ENCODE measurements around the gene ZNF784. TPM values are rescaled to one million over a fixed set of nuclear protein-coding genes. Genes with fewer than 3 reads are reported as not detected.

ZNF784 gene
- total and polyA plus RNA-seq, 10 of the 15 experiments (the other 5 are each of a cell fraction or from before 2014, with no cell fraction given), result 0.10 to 5.2 (median 1.8) TPM

DNA sequence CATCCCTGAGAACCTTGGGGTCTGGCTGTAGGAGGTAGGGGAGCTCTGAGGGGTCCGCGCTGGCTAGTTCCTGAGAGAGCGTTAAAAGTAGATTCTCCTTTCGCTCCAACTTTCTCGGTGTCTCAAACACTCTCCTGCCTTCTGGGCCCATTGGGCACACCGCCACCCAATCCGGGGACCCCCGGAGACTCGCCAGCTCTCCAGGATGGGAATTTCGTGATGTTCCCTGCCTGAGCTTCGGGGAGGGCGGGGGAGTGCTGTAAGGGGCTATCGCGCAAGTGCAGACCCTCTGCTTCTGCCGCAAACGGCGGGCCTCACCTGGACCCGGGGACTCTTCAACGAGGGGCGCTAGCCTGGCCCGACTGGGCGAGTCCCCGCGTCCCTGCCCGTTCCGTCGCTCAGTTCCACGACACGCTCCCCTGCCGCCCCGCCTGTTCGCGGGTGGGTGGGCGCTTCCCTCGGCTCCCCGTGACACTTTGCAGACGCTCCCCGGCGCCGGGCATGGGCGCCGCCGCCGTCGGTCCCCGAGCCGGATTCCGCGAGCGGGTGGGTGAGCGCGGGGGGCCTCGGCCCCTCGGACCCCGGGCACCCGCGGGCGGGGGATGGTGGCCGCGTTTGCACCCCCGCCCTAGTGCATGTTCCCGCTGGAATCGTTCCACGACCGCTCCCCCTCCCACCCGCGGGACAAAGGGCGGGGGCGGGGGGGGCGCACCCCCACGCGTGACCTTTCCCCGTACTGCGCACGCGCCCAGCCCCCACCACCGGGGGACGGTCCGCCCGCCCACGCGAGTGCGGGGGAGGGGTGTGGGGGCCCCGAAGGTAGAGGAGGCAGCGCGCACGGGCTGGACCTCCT lies 23.6 kb upstream of the ZNF784 start, which contains the start of gene CCDC106 (continued):
- TF ChIP-seq, protein P1, sequence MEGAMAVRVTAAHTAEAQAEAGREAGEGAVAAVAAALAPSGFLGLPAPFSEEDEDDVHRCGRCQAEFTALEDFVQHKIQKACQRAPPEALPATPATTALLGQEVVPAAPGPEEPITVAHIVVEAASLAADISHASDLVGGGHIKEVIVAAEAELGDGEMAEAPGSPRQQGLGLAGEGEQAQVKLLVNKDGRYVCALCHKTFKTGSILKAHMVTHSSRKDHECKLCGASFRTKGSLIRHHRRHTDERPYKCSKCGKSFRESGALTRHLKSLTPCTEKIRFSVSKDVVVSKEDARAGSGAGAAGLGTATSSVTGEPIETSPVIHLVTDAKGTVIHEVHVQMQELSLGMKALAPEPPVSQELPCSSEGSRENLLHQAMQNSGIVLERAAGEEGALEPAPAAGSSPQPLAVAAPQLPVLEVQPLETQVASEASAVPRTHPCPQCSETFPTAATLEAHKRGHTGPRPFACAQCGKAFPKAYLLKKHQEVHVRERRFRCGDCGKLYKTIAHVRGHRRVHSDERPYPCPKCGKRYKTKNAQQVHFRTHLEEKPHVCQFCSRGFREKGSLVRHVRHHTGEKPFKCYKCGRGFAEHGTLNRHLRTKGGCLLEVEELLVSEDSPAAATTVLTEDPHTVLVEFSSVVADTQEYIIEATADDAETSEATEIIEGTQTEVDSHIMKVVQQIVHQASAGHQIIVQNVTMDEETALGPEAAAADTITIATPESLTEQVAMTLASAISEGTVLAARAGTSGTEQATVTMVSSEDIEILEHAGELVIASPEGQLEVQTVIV (IDR thresholded peaks at IDR 0.05; ENCODE audit: borderline replicate concordance, partially characterized antibody), result peak; percentile 90
- TF ChIP-seq HDGF (IDR thresholded peaks at IDR 0.05) (no peak), NFIC (IDR thresholded peaks at IDR 0.05; ENCODE audit: low read depth, low read length) (no peak), NBN (IDR thresholded peaks at IDR 0.05) (peak; percentile 65; the same call in 1 of the 2 replicates), IKZF1 (conservative IDR thresholded peaks at IDR 0.05) (peak; percentile 87), ASH2L (IDR thresholded peaks at IDR 0.05; ENCODE audit: borderline replicate concordance, low read depth) (no peak), MXI1 (IDR thresholded peaks at IDR 0.05; ENCODE audit: low read depth, low read length) (peak; percentile 57), BHLHE40 (IDR thresholded peaks at IDR 0.05; ENCODE audit: borderline replicate concordance in 1 of 2, low read depth in 2 of 2, low read length in 1 of 2) (peak; percentile 74 to 93), MYC (IDR thresholded peaks at IDR 0.05; ENCODE audit: insufficient read depth, insufficient read length, insufficient replicate concordance, low read length, severe bottlenecking) (no peak), RCOR1 (conservative IDR thresholded peaks at IDR 0.05; ENCODE audit: low read depth, low read length) (no peak), CHD2 (IDR thresholded peaks at IDR 0.05; ENCODE audit: borderline replicate concordance, low read depth, low read length) (0 out of 2 replicates have a peak, but pooled peaks have one; percentile 75), EGR1 (IDR thresholded peaks at IDR 0.05; ENCODE audit: borderline replicate concordance in 1 of 2, low read depth in 2 of 2, low read length in 2 of 2) (peak; percentile 63 to 99), KLF5 (IDR thresholded peaks at IDR 0.05; ENCODE audit: partially characterized antibody) (peak; percentile 41), TAF1 (IDR thresholded peaks at IDR 0.05; ENCODE audit: borderline replicate concordance, low read depth, low read length) (no peak), CREB1 (IDR thresholded peaks at IDR 0.05; ENCODE audit: low read depth) (no peak), GATAD2B (conservative IDR thresholded peaks at IDR 0.05; ENCODE audit: low read depth) (peak; percentile 99), POU2F2 (IDR thresholded peaks at IDR 0.05; ENCODE audit: borderline replicate concordance, low read depth, low read length) (peak; percentile 35; the same call in 1 of the 3 replicates), NR2C2 (IDR thresholded peaks at IDR 0.05; ENCODE audit: borderline replicate concordance, control insufficient read depth, insufficient read length, low read depth) (no peak), EED (IDR thresholded peaks at IDR 0.05; ENCODE audit: low read depth) (peak; percentile 58)
- TF ChIP-seq, protein P2, sequence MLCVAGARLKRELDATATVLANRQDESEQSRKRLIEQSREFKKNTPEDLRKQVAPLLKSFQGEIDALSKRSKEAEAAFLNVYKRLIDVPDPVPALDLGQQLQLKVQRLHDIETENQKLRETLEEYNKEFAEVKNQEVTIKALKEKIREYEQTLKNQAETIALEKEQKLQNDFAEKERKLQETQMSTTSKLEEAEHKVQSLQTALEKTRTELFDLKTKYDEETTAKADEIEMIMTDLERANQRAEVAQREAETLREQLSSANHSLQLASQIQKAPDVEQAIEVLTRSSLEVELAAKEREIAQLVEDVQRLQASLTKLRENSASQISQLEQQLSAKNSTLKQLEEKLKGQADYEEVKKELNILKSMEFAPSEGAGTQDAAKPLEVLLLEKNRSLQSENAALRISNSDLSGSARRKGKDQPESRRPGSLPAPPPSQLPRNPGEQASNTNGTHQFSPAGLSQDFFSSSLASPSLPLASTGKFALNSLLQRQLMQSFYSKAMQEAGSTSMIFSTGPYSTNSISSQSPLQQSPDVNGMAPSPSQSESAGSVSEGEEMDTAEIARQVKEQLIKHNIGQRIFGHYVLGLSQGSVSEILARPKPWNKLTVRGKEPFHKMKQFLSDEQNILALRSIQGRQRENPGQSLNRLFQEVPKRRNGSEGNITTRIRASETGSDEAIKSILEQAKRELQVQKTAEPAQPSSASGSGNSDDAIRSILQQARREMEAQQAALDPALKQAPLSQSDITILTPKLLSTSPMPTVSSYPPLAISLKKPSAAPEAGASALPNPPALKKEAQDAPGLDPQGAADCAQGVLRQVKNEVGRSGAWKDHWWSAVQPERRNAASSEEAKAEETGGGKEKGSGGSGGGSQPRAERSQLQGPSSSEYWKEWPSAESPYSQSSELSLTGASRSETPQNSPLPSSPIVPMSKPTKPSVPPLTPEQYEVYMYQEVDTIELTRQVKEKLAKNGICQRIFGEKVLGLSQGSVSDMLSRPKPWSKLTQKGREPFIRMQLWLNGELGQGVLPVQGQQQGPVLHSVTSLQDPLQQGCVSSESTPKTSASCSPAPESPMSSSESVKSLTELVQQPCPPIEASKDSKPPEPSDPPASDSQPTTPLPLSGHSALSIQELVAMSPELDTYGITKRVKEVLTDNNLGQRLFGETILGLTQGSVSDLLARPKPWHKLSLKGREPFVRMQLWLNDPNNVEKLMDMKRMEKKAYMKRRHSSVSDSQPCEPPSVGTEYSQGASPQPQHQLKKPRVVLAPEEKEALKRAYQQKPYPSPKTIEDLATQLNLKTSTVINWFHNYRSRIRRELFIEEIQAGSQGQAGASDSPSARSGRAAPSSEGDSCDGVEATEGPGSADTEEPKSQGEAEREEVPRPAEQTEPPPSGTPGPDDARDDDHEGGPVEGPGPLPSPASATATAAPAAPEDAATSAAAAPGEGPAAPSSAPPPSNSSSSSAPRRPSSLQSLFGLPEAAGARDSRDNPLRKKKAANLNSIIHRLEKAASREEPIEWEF (IDR thresholded peaks at IDR 0.05; ENCODE audit: insufficient replicate concordance, low read depth, low read length), result no peak
- TF ChIP-seq, protein P3, sequence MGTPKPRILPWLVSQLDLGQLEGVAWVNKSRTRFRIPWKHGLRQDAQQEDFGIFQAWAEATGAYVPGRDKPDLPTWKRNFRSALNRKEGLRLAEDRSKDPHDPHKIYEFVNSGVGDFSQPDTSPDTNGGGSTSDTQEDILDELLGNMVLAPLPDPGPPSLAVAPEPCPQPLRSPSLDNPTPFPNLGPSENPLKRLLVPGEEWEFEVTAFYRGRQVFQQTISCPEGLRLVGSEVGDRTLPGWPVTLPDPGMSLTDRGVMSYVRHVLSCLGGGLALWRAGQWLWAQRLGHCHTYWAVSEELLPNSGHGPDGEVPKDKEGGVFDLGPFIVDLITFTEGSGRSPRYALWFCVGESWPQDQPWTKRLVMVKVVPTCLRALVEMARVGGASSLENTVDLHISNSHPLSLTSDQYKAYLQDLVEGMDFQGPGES (IDR thresholded peaks at IDR 0.05), result peak; percentile 94
